WTC11 (cell line): ENCODE measurements around the gene NKX2-4. TPM values are rescaled to one million over a fixed set of nuclear protein-coding genes. Genes with fewer than 3 reads are reported as not detected.

ENCODE experiments used
- ATAC-seq: fragments of 200-7000 bp; cut with Tn5 transposase; 2 replicates; pipeline ENCODE4 v1.10.0; 2021; ENCODE audit warnings: mild to moderate bottlenecking, moderate library complexity
- Bru-seq: library from RNA; stranded (reverse); fragments of 400-500 nt; gene quantifications from one replicate; lab custom pipeline; 2021; lab: Mats Ljungman, UMichigan
- CTCF ChIA-PET: fragments of 300-600 bp; sonication (Branson Sonifier 250); formaldehyde crosslinking; loops from one replicate; lab custom pipeline; 2021; ENCODE audit warnings: antibody characterized with exemption; lab: Charles Lee
- POLR2A ChIA-PET: fragments of 350-600 bp; sonication (Branson Sonifier 250); formaldehyde crosslinking; loops from one replicate; lab custom pipeline; 2021; ENCODE audit warnings: antibody characterized with exemption; lab: Charles Lee
- DNase-seq: peaks from one replicate; pipeline ENCODE4 v3.0.0; 2021; ENCODE audit warnings: low spot score
- H3K27ac Mint-ChIP-seq: 2 replicates; pipeline ENCODE4 v1.8.0; 2021; ENCODE audit warnings: mixed read lengths
- H3K27me3 Mint-ChIP-seq: 2 replicates; pipeline ENCODE4 v1.8.0; 2021; ENCODE audit warnings: low read depth, mild to moderate bottlenecking, moderate library complexity, mixed read lengths
- H3K36me3 Mint-ChIP-seq: 2 replicates; pipeline ENCODE4 v1.8.0; 2021; ENCODE audit warnings: mixed read lengths
- H3K4me1 Mint-ChIP-seq: 2 replicates; pipeline ENCODE4 v1.8.0; 2022; ENCODE audit warnings: mixed read lengths
- H3K4me3 Mint-ChIP-seq: 2 replicates; pipeline ENCODE4 v1.8.0; 2021; ENCODE audit warnings: mild to moderate bottlenecking, moderate library complexity, mixed read lengths
- H3K9me3 Mint-ChIP-seq: 2 replicates; pipeline ENCODE4 v1.8.0; 2021; ENCODE audit warnings: mixed read lengths
- CBFB ChIP-seq: sonication (generic); formaldehyde crosslinking; IDR thresholded peaks from 2 replicates; pipeline ENCODE4 v1.8.1; 2022; ENCODE audit warnings: mild to moderate bottlenecking, low read depth, missing genetic modification reagents
- CREB1 ChIP-seq: sonication (generic); formaldehyde crosslinking; IDR thresholded peaks from 2 replicates; pipeline ENCODE4 v1.8.0; 2023; ENCODE audit warnings: mild to moderate bottlenecking, missing genetic modification reagents
- E2F1 ChIP-seq: sonication (generic); formaldehyde crosslinking; IDR thresholded peaks from 2 replicates; pipeline ENCODE4 v1.8.0; 2022; ENCODE audit warnings: mild to moderate bottlenecking, missing genetic modification reagents
- E2F4 ChIP-seq: sonication (generic); formaldehyde crosslinking; IDR thresholded peaks from 2 replicates; pipeline ENCODE4 v1.8.1; 2022; ENCODE audit warnings: low read depth, mild to moderate bottlenecking, moderate library complexity, missing genetic modification reagents, borderline replicate concordance
- EMX1 ChIP-seq: fragments of 250-450 bp; sonication (Bioruptor Pico); IDR thresholded peaks from 2 replicates; pipeline ENCODE4 v1.8.0; 2021; ENCODE audit warnings: mild to moderate bottlenecking
- ETV6 ChIP-seq: sonication (generic); formaldehyde crosslinking; IDR thresholded peaks from 2 replicates; pipeline ENCODE4 v1.8.1; 2022; ENCODE audit warnings: mild to moderate bottlenecking, missing genetic modification reagents
- GABPB1 ChIP-seq: sonication (generic); formaldehyde crosslinking; IDR thresholded peaks from 2 replicates; pipeline ENCODE4 v1.8.1; 2023; ENCODE audit warnings: mild to moderate bottlenecking, missing genetic modification reagents
- GRHL2 ChIP-seq: fragments of 250-450 bp; sonication (Bioruptor Pico); IDR thresholded peaks from 2 replicates; pipeline ENCODE4 v1.8.0; 2022; ENCODE audit warnings: mild to moderate bottlenecking, moderate library complexity; ENCODE audit not compliant: insufficient replicate concordance, severe bottlenecking
- IRF2 ChIP-seq: sonication (generic); formaldehyde crosslinking; IDR thresholded peaks from 2 replicates; pipeline ENCODE4 v1.8.0; 2022; ENCODE audit warnings: low read depth, missing genetic modification reagents, borderline replicate concordance
- JUN ChIP-seq: sonication (generic); formaldehyde crosslinking; IDR thresholded peaks from 2 replicates; pipeline ENCODE4 v1.8.0; 2023; ENCODE audit warnings: mild to moderate bottlenecking, missing genetic modification reagents
- MXD4 ChIP-seq: fragments of 250-450 bp; sonication (Bioruptor Pico); IDR thresholded peaks from 2 replicates; pipeline ENCODE4 v1.8.0; 2021; ENCODE audit warnings: mild to moderate bottlenecking, moderate library complexity, borderline replicate concordance
- MYBL2 ChIP-seq: sonication (generic); formaldehyde crosslinking; IDR thresholded peaks from 2 replicates; pipeline ENCODE4 v1.8.1; 2023; ENCODE audit warnings: mild to moderate bottlenecking, moderate library complexity, missing genetic modification reagents
- NR1H2 ChIP-seq: sonication (generic); formaldehyde crosslinking; IDR thresholded peaks from 2 replicates; pipeline ENCODE4 v1.9.0; 2021; ENCODE audit warnings: mild to moderate bottlenecking, moderate library complexity, missing genetic modification reagents
- NR2C2 ChIP-seq: sonication (generic); formaldehyde crosslinking; IDR thresholded peaks from 2 replicates; pipeline ENCODE4 v1.8.0; 2022; ENCODE audit warnings: mild to moderate bottlenecking, missing genetic modification reagents
- NR3C1 ChIP-seq: sonication (generic); formaldehyde crosslinking; conservative IDR thresholded peaks from 2 replicates; pipeline ENCODE4 v1.8.1; 2023; ENCODE audit warnings: low read depth, mild to moderate bottlenecking, missing genetic modification reagents
- OVOL2 ChIP-seq: fragments of 250-450 bp; sonication (Bioruptor Pico); IDR thresholded peaks from 2 replicates; pipeline ENCODE4 v1.9.0; 2021; ENCODE audit warnings: mild to moderate bottlenecking, borderline replicate concordance
- PREB ChIP-seq: sonication (generic); formaldehyde crosslinking; IDR thresholded peaks from 2 replicates; pipeline ENCODE4 v1.8.1; 2022; ENCODE audit warnings: mild to moderate bottlenecking, missing genetic modification reagents, moderate library complexity, borderline replicate concordance
- RORB ChIP-seq: fragments of 250-450 bp; sonication (Bioruptor Pico); IDR thresholded peaks from 2 replicates; pipeline ENCODE4 v1.9.0; 2021; ENCODE audit warnings: mild to moderate bottlenecking
- SP1 ChIP-seq: sonication (generic); formaldehyde crosslinking; conservative IDR thresholded peaks from 2 replicates; pipeline ENCODE4 v1.8.1; 2022; ENCODE audit warnings: missing genetic modification reagents
- TCF7 ChIP-seq: sonication (generic); formaldehyde crosslinking; IDR thresholded peaks from 2 replicates; pipeline ENCODE4 v1.8.0; 2022; ENCODE audit warnings: mild to moderate bottlenecking, low read depth, missing genetic modification reagents, moderate library complexity
- TEAD1 ChIP-seq: sonication (generic); formaldehyde crosslinking; IDR thresholded peaks from 2 replicates; pipeline ENCODE4 v1.8.0; 2022; ENCODE audit warnings: mild to moderate bottlenecking, missing genetic modification reagents
- ZNF121 ChIP-seq: sonication (generic); formaldehyde crosslinking; IDR thresholded peaks from 2 replicates; pipeline ENCODE4 v1.8.0; 2023; ENCODE audit warnings: missing genetic modification reagents
- ZNF416 ChIP-seq: fragments of 250-450 bp; sonication (Bioruptor Pico); IDR thresholded peaks from 2 replicates; pipeline ENCODE4 v1.9.0; 2021; ENCODE audit warnings: mild to moderate bottlenecking, inconsistent platforms
- ZNF423 ChIP-seq: fragments of 250-450 bp; sonication (Bioruptor Pico); IDR thresholded peaks from 2 replicates; pipeline ENCODE4 v2.1.2; 2022; ENCODE audit warnings: mild to moderate bottlenecking, moderate library complexity
- ZNF671 ChIP-seq: fragments of 250-450 bp; sonication (Bioruptor Pico); IDR thresholded peaks from 2 replicates; pipeline ENCODE4 v1.8.0; 2021; ENCODE audit warnings: mild to moderate bottlenecking
- long read RNA-seq, 3 experiments: library from RNA in 1 of 3; library from capped mRNA in 1 of 3; library from polyadenylated mRNA in 1 of 3; unstranded in 2 of 3; stranded (forward) in 1 of 3; transcript quantifications; one replicate each; pipeline ENCODE4 v2.0.0, GENCODE V29; 2021
- total RNA-seq: library from RNA; stranded (reverse); gene quantifications from 3 replicates; pipeline ENCODE4 v1.2.3, GENCODE V29; 2021
- TF ChIP-seq, protein P1 (sequence below): sonication (generic); formaldehyde crosslinking; IDR thresholded peaks from 2 replicates; pipeline ENCODE4 v1.8.1; 2023; ENCODE audit warnings: mild to moderate bottlenecking, missing genetic modification reagents
- TF ChIP-seq, protein P2 (sequence below): fragments of 250-450 bp; sonication (Bioruptor Pico); IDR thresholded peaks from 2 replicates; pipeline ENCODE4 v2.1.2; 2022; ENCODE audit warnings: mild to moderate bottlenecking, moderate library complexity

Gene NKX2-4
- total RNA-seq (0.07 to 0.11 TPM in 2 of 3 replicates, not detected in the other), Bru-seq, nascent RNA (not detected)
- long read RNA-seq, experiment 1, result 0 reads
- long read RNA-seq, experiment 2, result 0 reads
- long read RNA-seq, experiment 3, result 0 reads

DNA sequence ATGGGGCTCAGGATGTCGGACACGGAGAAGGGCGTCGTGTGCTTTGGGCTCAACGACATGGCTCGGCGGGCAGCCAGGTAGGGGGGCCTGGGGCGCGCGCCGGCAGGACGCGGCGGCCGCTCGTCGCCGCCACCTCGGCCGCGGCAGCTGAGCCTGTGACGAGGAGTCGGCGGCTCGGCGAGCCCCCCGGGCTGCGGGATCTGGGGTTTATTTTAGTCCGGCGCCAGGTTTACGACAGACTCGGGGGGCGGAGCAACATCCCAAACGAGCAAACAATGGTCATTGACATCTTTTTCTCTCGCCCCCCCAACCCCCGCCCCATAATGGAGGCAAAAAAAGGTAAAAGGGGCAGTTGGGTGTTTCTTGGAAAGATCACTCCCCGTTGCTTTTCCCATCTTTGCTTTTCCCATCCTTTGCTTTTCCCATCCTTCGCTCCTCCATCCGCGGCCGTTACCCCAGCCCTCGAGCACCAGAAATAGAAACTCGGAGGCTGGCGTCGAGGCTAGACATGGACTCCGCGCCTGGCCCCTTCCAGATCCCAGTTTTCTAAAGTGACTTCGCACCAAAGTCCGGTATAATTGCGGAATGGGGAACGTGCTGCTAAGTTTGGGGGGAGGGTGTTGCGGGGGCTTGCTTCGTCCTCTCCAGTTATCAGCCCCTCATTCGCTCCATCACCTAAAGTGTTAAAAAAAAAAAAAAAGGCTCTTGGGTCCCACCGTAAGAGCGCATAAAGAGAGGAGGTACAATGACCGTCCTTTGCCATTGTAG, at the start of gene NKX2-4:
TSS of gene NKX2-4 (minus strand) at position 186 of the 768 bp plus-strand sequence. CDS start at position 59, 127 bp downstream.
- Mint-ChIP-seq H3K27me3 (peaks cover 92% of the 10 kb centered on the region), H3K4me3 (peak within 1 kb of the TSS; percentile 68), H3K9me3 (no peaks in the 10 kb centered on the region), H3K4me1 (peaks cover 18% of the 10 kb centered on the region), H3K36me3 (no peaks in the 10 kb centered on the region), H3K27ac (no peak within 1 kb of the TSS)
- DNase-seq, result peak; percentile 50
- peak; percentile 11 for ATAC-seq
- ChIA-PET POLR2A (no interaction called here), CTCF (interaction anchor here (2.2 kb wide), 1 partner anchor 107 kb away, joined by 10 read pairs; no protein-coding TSS in a partner anchor)
- TF ChIP-seq JUN, result no peak
- TF ChIP-seq MXD4 (CRISPR knock-in tag), result no peak
- no peak for TF ChIP-seq SP1 (CRISPR knock-in tag)
- no peak for TF ChIP-seq ZNF121 (CRISPR knock-in tag)
- TF ChIP-seq, protein P1, sequence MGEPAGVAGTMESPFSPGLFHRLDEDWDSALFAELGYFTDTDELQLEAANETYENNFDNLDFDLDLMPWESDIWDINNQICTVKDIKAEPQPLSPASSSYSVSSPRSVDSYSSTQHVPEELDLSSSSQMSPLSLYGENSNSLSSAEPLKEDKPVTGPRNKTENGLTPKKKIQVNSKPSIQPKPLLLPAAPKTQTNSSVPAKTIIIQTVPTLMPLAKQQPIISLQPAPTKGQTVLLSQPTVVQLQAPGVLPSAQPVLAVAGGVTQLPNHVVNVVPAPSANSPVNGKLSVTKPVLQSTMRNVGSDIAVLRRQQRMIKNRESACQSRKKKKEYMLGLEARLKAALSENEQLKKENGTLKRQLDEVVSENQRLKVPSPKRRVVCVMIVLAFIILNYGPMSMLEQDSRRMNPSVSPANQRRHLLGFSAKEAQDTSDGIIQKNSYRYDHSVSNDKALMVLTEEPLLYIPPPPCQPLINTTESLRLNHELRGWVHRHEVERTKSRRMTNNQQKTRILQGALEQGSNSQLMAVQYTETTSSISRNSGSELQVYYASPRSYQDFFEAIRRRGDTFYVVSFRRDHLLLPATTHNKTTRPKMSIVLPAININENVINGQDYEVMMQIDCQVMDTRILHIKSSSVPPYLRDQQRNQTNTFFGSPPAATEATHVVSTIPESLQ (CRISPR knock-in tag), result no peak
- no peak for TF ChIP-seq CBFB
- TF ChIP-seq TEAD1 (CRISPR knock-in tag), result no peak
- TF ChIP-seq EMX1 (CRISPR knock-in tag), result no peak
- no peak for TF ChIP-seq IRF2 (CRISPR knock-in tag)
- no peak for TF ChIP-seq GRHL2 (CRISPR knock-in tag)
- TF ChIP-seq CREB1 (CRISPR knock-in tag), result no peak
- no peak for TF ChIP-seq RORB (CRISPR knock-in tag)
- TF ChIP-seq NR2C2 (CRISPR knock-in tag), result no peak
- no peak for TF ChIP-seq ZNF416 (CRISPR knock-in tag)
- TF ChIP-seq ZNF671 (CRISPR knock-in tag), result no peak
- no peak for TF ChIP-seq NR3C1
- no peak for TF ChIP-seq ETV6 (CRISPR knock-in tag)

DNA sequence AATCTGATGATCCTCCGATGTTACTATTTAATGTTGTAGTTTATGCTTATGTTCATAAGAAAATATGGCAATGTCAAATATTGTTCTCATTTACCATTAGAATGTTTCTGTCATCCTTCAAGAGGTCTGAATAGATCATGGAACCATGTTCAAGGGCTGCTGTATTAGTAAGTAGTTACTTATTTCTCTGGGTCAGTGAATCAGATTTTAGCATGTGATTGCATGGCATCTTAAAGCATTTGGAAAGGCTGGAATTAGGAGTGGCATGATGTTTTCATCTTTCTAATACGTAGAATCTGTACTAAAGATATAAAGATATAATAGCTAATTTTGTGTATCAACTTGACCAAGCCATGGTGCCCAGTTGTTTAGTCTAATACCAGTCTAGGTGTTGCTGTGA, 40.5 kb upstream of the NKX2-4 start:
- no peak for TF ChIP-seq MXD4 (CRISPR knock-in tag)
- TF ChIP-seq TCF7, result no peak
- no peak for TF ChIP-seq MYBL2 (CRISPR knock-in tag)
- no peak for DNase-seq
- no peak overlapping the region for H3K27ac Mint-ChIP-seq
- H3K9me3 Mint-ChIP-seq, result no peaks in the 10 kb centered on the region
- CTCF ChIA-PET, result no interaction called here
- no peak overlapping the region for H3K4me3 Mint-ChIP-seq
- no peak for ATAC-seq
- no peaks in the 10 kb centered on the region for H3K36me3 Mint-ChIP-seq
- no peaks in the 10 kb centered on the region for H3K27me3 Mint-ChIP-seq
- POLR2A ChIA-PET, result no interaction called here
- H3K4me1 Mint-ChIP-seq, result peaks cover 9% of the 10 kb centered on the region

- H3K4me3 Mint-ChIP-seq, result no peak overlapping the region
- peaks cover 9% of the 10 kb centered on the region for H3K4me1 Mint-ChIP-seq
- H3K9me3 Mint-ChIP-seq, result no peaks in the 10 kb centered on the region
- ChIA-PET POLR2A (no interaction called here), CTCF (no interaction called here)
- no peak overlapping the region for H3K27ac Mint-ChIP-seq
- H3K27me3 Mint-ChIP-seq, result no peaks in the 10 kb centered on the region
- no peaks in the 10 kb centered on the region for H3K36me3 Mint-ChIP-seq
- ATAC-seq, result no peak
- no peak for DNase-seq
- TF ChIP-seq PREB (CRISPR knock-in tag) (no peak), OVOL2 (CRISPR knock-in tag) (no peak), GABPB1 (CRISPR knock-in tag) (no peak), E2F1 (no peak), E2F4 (CRISPR knock-in tag) (no peak), ZNF423 (CRISPR knock-in tag) (no peak), NR1H2 (no peak)
- TF ChIP-seq, protein P2, sequence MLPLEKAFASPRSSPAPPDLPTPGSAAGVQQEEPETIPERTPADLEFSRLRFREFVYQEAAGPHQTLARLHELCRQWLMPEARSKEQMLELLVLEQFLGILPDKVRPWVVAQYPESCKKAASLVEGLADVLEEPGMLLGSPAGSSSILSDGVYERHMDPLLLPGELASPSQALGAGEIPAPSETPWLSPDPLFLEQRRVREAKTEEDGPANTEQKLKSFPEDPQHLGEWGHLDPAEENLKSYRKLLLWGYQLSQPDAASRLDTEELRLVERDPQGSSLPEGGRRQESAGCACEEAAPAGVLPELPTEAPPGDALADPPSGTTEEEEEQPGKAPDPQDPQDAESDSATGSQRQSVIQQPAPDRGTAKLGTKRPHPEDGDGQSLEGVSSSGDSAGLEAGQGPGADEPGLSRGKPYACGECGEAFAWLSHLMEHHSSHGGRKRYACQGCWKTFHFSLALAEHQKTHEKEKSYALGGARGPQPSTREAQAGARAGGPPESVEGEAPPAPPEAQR, result no peak
Measured at GRCh38 chr20:21437248-21437647, 39.9 kb upstream of the NKX2-4 start.
